GM23338 (cell line): ENCODE data around the gene RSAD1.

Experiments
- CREB1 ChIP-seq: fragments of 250-450 bp; sonication (Bioruptor Pico); IDR thresholded peaks from 2 replicates; pipeline ENCODE4 v1.5.0; 2020; ENCODE audit warnings: low read depth, mild to moderate bottlenecking, moderate library complexity
- CTCF ChIP-seq, 2 experiments: fragments of 200-600 bp in 1 of 2; sonication (generic) in 1 of 2; conservative IDR thresholded peaks; 2 replicates each; pipeline versions ENCODE4 v1.5.1 to v1.6.1; 2016 to 2017; ENCODE audit warnings: antibody characterized with exemption in 2 of 2, low read depth in 2 of 2, mild to moderate bottlenecking in 2 of 2, moderate library complexity in 1 of 2
- EZH2 ChIP-seq: fragments of 200-600 bp; sonication (generic); IDR thresholded peaks from one replicate; pipeline ENCODE4 v1.8.0; 2017; ENCODE audit warnings: antibody characterized with exemption, mild to moderate bottlenecking, low read depth; ENCODE audit not compliant: unreplicated experiment
- EZH2phosphoT487 ChIP-seq: fragments of 200-600 bp; sonication (generic); IDR thresholded peaks from one replicate; pipeline ENCODE4 v1.8.1; 2018; ENCODE audit warnings: antibody characterized with exemption; ENCODE audit not compliant: unreplicated experiment
- JUNB ChIP-seq: IDR thresholded peaks from one replicate; pipeline ENCODE4 v1.6.1; 2016; ENCODE audit warnings: antibody characterized with exemption; ENCODE audit not compliant: unreplicated experiment
- NANOG ChIP-seq: IDR thresholded peaks from 2 replicates; pipeline ENCODE4 v1.6.1; 2016; ENCODE audit warnings: antibody characterized with exemption, borderline replicate concordance
- POLR2AphosphoS5 ChIP-seq: IDR thresholded peaks from 2 replicates; pipeline ENCODE4 v1.6.1; 2016; ENCODE audit warnings: antibody characterized with exemption, low read depth
- ZNF331 ChIP-seq: fragments of 250-450 bp; sonication (Bioruptor Pico); IDR thresholded peaks from 2 replicates; pipeline ENCODE4 v1.5.0; 2020; ENCODE audit warnings: low read depth, mild to moderate bottlenecking, moderate library complexity
- TF ChIP-seq, protein P1 (sequence below): IDR thresholded peaks from one replicate; pipeline ENCODE4 v1.6.1; 2018; ENCODE audit warnings: antibody characterized with exemption; ENCODE audit not compliant: unreplicated experiment
- TF ChIP-seq, protein P2 (sequence below): IDR thresholded peaks from 2 replicates; pipeline ENCODE4 v1.6.1; 2016; ENCODE audit warnings: antibody characterized with exemption

GRCh38 chr17:50471009-50471905 lies 7.4 kb upstream of the RSAD1 start:
- TF ChIP-seq CTCF (conservative IDR thresholded peaks at IDR 0.05; ENCODE audit: low read depth in 2 of 2) (no peak), POLR2AphosphoS5 (no peak), EZH2 (no peak), JUNB (no peak), EZH2phosphoT487 (no peak), ZNF331 (no peak), CREB1 (CRISPR knock-in tag) (no peak), NANOG (no peak)
- TF ChIP-seq, protein P1, sequence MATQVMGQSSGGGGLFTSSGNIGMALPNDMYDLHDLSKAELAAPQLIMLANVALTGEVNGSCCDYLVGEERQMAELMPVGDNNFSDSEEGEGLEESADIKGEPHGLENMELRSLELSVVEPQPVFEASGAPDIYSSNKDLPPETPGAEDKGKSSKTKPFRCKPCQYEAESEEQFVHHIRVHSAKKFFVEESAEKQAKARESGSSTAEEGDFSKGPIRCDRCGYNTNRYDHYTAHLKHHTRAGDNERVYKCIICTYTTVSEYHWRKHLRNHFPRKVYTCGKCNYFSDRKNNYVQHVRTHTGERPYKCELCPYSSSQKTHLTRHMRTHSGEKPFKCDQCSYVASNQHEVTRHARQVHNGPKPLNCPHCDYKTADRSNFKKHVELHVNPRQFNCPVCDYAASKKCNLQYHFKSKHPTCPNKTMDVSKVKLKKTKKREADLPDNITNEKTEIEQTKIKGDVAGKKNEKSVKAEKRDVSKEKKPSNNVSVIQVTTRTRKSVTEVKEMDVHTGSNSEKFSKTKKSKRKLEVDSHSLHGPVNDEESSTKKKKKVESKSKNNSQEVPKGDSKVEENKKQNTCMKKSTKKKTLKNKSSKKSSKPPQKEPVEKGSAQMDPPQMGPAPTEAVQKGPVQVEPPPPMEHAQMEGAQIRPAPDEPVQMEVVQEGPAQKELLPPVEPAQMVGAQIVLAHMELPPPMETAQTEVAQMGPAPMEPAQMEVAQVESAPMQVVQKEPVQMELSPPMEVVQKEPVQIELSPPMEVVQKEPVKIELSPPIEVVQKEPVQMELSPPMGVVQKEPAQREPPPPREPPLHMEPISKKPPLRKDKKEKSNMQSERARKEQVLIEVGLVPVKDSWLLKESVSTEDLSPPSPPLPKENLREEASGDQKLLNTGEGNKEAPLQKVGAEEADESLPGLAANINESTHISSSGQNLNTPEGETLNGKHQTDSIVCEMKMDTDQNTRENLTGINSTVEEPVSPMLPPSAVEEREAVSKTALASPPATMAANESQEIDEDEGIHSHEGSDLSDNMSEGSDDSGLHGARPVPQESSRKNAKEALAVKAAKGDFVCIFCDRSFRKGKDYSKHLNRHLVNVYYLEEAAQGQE = no peak
- TF ChIP-seq, protein P2, sequence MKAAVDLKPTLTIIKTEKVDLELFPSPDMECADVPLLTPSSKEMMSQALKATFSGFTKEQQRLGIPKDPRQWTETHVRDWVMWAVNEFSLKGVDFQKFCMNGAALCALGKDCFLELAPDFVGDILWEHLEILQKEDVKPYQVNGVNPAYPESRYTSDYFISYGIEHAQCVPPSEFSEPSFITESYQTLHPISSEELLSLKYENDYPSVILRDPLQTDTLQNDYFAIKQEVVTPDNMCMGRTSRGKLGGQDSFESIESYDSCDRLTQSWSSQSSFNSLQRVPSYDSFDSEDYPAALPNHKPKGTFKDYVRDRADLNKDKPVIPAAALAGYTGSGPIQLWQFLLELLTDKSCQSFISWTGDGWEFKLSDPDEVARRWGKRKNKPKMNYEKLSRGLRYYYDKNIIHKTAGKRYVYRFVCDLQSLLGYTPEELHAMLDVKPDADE = no peak
